CD14-positive monocyte (primary cell): ENCODE measurements around the gene NXPE1. TPM values are rescaled to one million over a fixed set of nuclear protein-coding genes. Genes with fewer than 3 reads are reported as not detected.

Source experiments
- DNase-seq, 3 donors: peaks; one replicate each; pipeline ENCODE4 v3.0.0-alpha.2; 2011 to 2022
- H2AFZ ChIP-seq: 2 replicates; pipeline ENCODE4 v1.6.0; 2012; ENCODE audit warnings: mild to moderate bottlenecking, low read depth, low read length, inconsistent platforms; ENCODE audit not compliant: insufficient read depth, poor library complexity, severe bottlenecking
- H3K27ac ChIP-seq, 2 donors: 1 replicate in 1 of 2; 2 replicates in 1 of 2; pipeline ENCODE4 v1.5.1; 2012 to 2013; ENCODE audit warnings: low read length in 2 of 2, control low read depth in 1 of 2, inconsistent platforms in 1 of 2, low read depth in 1 of 2, mild to moderate bottlenecking in 1 of 2
- H3K27me3 ChIP-seq, 2 donors: one replicate each; pipeline versions ENCODE4 v1.6.0 to v1.6.1; 2011 to 2013; ENCODE audit warnings: low read length in 2 of 2; ENCODE audit not compliant: control insufficient read depth in 2 of 2, insufficient read depth in 2 of 2
- H3K36me3 ChIP-seq, 2 donors: replicated peaks in 1 of 2; 1 replicate in 1 of 2; 2 replicates in 1 of 2; pipeline versions ENCODE4 v1.5.1 to v1.6.1; 2012 to 2013; ENCODE audit warnings: low read length in 2 of 2, control low read depth in 1 of 2, inconsistent platforms in 1 of 2, mild to moderate bottlenecking in 1 of 2; ENCODE audit not compliant: insufficient read depth in 2 of 2, control insufficient read depth in 1 of 2
- H3K4me1 ChIP-seq, 2 donors: 1 replicate in 1 of 2; 2 replicates in 1 of 2; pipeline versions ENCODE4 v1.5.1 to v1.6.1; 2012 to 2013; ENCODE audit warnings: low read length in 2 of 2, control low read depth in 1 of 2, inconsistent platforms in 1 of 2, mild to moderate bottlenecking in 1 of 2, moderate library complexity in 1 of 2; ENCODE audit not compliant: insufficient read depth in 2 of 2, control insufficient read depth in 1 of 2
- H3K4me2 ChIP-seq: replicated peaks from 2 replicates; pipeline ENCODE3; 2012; ENCODE audit warnings: low read length, moderate library complexity, mild to moderate bottlenecking; ENCODE audit not compliant: poor library complexity, severe bottlenecking; ENCODE audit errors: extremely low read depth
- H3K4me3 ChIP-seq, 3 experiments: fragments of 200-600 bp in 1 of 3; sonication (generic) in 1 of 3; replicated peaks in 1 of 3; 1 replicate in 2 of 3; 2 replicates in 1 of 3; pipeline ENCODE4 v1.5.1; 2011 to 2013; ENCODE audit warnings: low read length in 3 of 3, mild to moderate bottlenecking in 3 of 3, control low read depth in 2 of 3, low read depth in 2 of 3, inconsistent platforms in 1 of 3, moderate library complexity in 1 of 3
- H3K79me2 ChIP-seq: 2 replicates; pipeline ENCODE4 v1.6.0; 2012; ENCODE audit warnings: mild to moderate bottlenecking, control low read depth, inconsistent platforms, low read length, moderate library complexity; ENCODE audit not compliant: insufficient read depth
- H3K9ac ChIP-seq: 2 replicates; pipeline ENCODE4 v1.6.0; 2017; ENCODE audit warnings: low read length, mild to moderate bottlenecking; ENCODE audit not compliant: insufficient read depth, poor library complexity, severe bottlenecking
- H3K9me3 ChIP-seq, 2 donors: replicated peaks in 1 of 2; 1 replicate in 1 of 2; 2 replicates in 1 of 2; pipeline versions ENCODE4 v1.5.1 to v1.6.1; 2012 to 2013; ENCODE audit warnings: low read length in 2 of 2, control low read depth in 1 of 2; ENCODE audit not compliant: control insufficient read depth in 1 of 2, insufficient read depth in 1 of 2
- H4K20me1 ChIP-seq: 2 replicates; pipeline ENCODE4 v1.6.0; 2012; ENCODE audit warnings: mild to moderate bottlenecking, low read length, control low read depth, moderate library complexity; ENCODE audit not compliant: insufficient read depth
- H3K27ac Mint-ChIP-seq, 7 donors: one replicate each; pipeline ENCODE4 v1.8.0; 2020; ENCODE audit warnings: mild to moderate bottlenecking in 7 of 7, mixed read lengths in 7 of 7, moderate library complexity in 6 of 7, inconsistent platforms in 2 of 7
- H3K27me3 Mint-ChIP-seq, 3 donors: one replicate each; pipeline ENCODE4 v1.8.0; 2021 to 2022; ENCODE audit warnings: low read depth in 3 of 3, mild to moderate bottlenecking in 3 of 3, mixed read lengths in 3 of 3, moderate library complexity in 3 of 3, inconsistent platforms in 1 of 3
- H3K36me3 Mint-ChIP-seq, 2 donors: one replicate each; pipeline ENCODE4 v1.8.0; 2020; ENCODE audit warnings: mixed read lengths in 2 of 2, inconsistent platforms in 1 of 2, mild to moderate bottlenecking in 1 of 2
- H3K4me1 Mint-ChIP-seq: one replicate; pipeline ENCODE4 v1.8.0; 2020; ENCODE audit warnings: mild to moderate bottlenecking, mixed read lengths
- H3K4me3 Mint-ChIP-seq, 2 donors: one replicate each; pipeline ENCODE4 v1.8.0; 2020; ENCODE audit warnings: mild to moderate bottlenecking in 2 of 2, mixed read lengths in 2 of 2, moderate library complexity in 1 of 2
- H3K9me3 Mint-ChIP-seq, 7 donors: one replicate each; pipeline ENCODE4 v1.8.0; 2020 to 2022; ENCODE audit warnings: mixed read lengths in 7 of 7, mild to moderate bottlenecking in 6 of 7, moderate library complexity in 6 of 7, inconsistent platforms in 2 of 7
- CTCF ChIP-seq: fragments of 200-600 bp; IDR thresholded peaks from one replicate; pipeline ENCODE4 v1.8.0; 2022; ENCODE audit warnings: antibody characterized with exemption, mild to moderate bottlenecking
- whole genome bisulfite sequencing: methylation state at CpG from one replicate; pipeline ENCODE4 v1.1.5; 2013; ENCODE audit warnings: missing lambda C conversion rate; ENCODE audit not compliant: insufficient coverage; 5-methylcytosine and 5-hydroxymethylcytosine counted together
- intact Hi-C, 2 donors: fragments of 100-400 bp; cut with micrococcal nuclease; formaldehyde crosslinking; loops; one replicate each; pipeline versions ENCODE4 v1.15.0 to v1.15.1; 2023
- polyA plus RNA-seq, 3 donors: library from polyadenylated mRNA; depleted of rRNA in 1 of 3; unstranded in 2 of 3; stranded (reverse) in 1 of 3; fragments of 300-500 nt in 2 of 3; fragments of >200 nt in 1 of 3; fragmentation: Illumina TruSeq in 2 of 3; gene quantifications; 1 replicate in 2 of 3; 2 replicates in 1 of 3; pipeline ENCODE4 v1.2.3, GENCODE V29; 2012 to 2021

NXPE1 gene
- polyA plus RNA-seq, 3 donors, result not detected

GRCh38 chr11:114524122-114524521 lies 35.6 kb downstream of the NXPE1 start:
- TF ChIP-seq CTCF, result no peak
- Histone ChIP-seq H4K20me1 (no peaks in the 10 kb centered on the region), H2AFZ (no peak overlapping the region), H3K36me3 (no peaks in the 10 kb centered on the region), H3K9me3 (peaks cover 5 to 6% of the 10 kb centered on the region in 2 donors), H3K4me2 (no peak overlapping the region), H3K79me2 (no peaks in the 10 kb centered on the region), H3K4me1 (no peaks in the 10 kb centered on the region), H3K27me3 (no peaks in the 10 kb centered on the region), H3K4me3 (no peak overlapping the region), H3K27ac (no peak overlapping the region), H3K9ac (no peak overlapping the region)
- DNase-seq, result no peak
- H3K36me3 Mint-ChIP-seq, result no peaks in the 10 kb centered on the region
- intact Hi-C loops, result no loop called here
- H3K9me3 Mint-ChIP-seq, result peaks cover 4 to 15% (median 7%) of the 10 kb centered on the region in 7 donors
- WGBS, result no CpG with 5 or more reads among the region's 1 CpG
- H3K27me3 Mint-ChIP-seq, result peaks cover 0 to 2% (median 0%) of the 10 kb centered on the region in 3 donors
- no peak overlapping the region for H3K27ac Mint-ChIP-seq
- no peak overlapping the region for H3K4me3 Mint-ChIP-seq
- no peaks in the 10 kb centered on the region for H3K4me1 Mint-ChIP-seq

GRCh38 chr11:114522818-114523217 lies 36.9 kb downstream of the NXPE1 start:
- Histone ChIP-seq H3K9me3 (peaks cover 5 to 6% of the 10 kb centered on the region in 2 donors), H3K4me1 (no peaks in the 10 kb centered on the region), H2AFZ (no peak overlapping the region), H4K20me1 (no peaks in the 10 kb centered on the region), H3K27me3 (no peaks in the 10 kb centered on the region), H3K4me3 (no peak overlapping the region), H3K9ac (no peak overlapping the region), H3K36me3 (no peaks in the 10 kb centered on the region), H3K79me2 (no peaks in the 10 kb centered on the region), H3K4me2 (no peak overlapping the region), H3K27ac (no peak overlapping the region)
- DNase-seq, result no peak
- H3K27ac Mint-ChIP-seq, result no peak overlapping the region
- no peak overlapping the region for H3K4me3 Mint-ChIP-seq
- no peaks in the 10 kb centered on the region for H3K36me3 Mint-ChIP-seq
- WGBS, result 88% methylated on average over 1 of the region's 2 CpGs
- intact Hi-C loops, result no loop called here
- H3K9me3 Mint-ChIP-seq, result peaks cover 2 to 15% (median 7%) of the 10 kb centered on the region in 7 donors
- TF ChIP-seq CTCF, result no peak
- H3K27me3 Mint-ChIP-seq, result peaks cover 0 to 2% (median 0%) of the 10 kb centered on the region in 3 donors
- H3K4me1 Mint-ChIP-seq, result no peaks in the 10 kb centered on the region
